Mesenchymal stem cell (in vitro differentiated cells and primary cell): ENCODE measurements around the gene CRISP1.

Source experiments
- DNase-seq: peaks from one replicate; pipeline ENCODE4 v3.0.0-alpha.2; 2013
- H2AFZ ChIP-seq: one replicate; pipeline ENCODE4 v1.6.1; 2013; ENCODE audit warnings: low read depth, mild to moderate bottlenecking, control low read depth, inconsistent platforms, low read length, moderate library complexity
- H2AK5ac ChIP-seq: 2 replicates; pipeline ENCODE4 v1.6.1; 2013; ENCODE audit warnings: low read length, moderate library complexity, mild to moderate bottlenecking, inconsistent platforms; ENCODE audit not compliant: severe bottlenecking
- H2BK120ac ChIP-seq: one replicate; pipeline ENCODE4 v1.6.1; 2013; ENCODE audit warnings: low read depth, mild to moderate bottlenecking, inconsistent platforms, low read length, moderate library complexity
- H2BK12ac ChIP-seq, 2 experiments: one replicate each; pipeline ENCODE4 v1.6.1; 2013; ENCODE audit warnings: inconsistent platforms in 2 of 2, low read length in 2 of 2, mild to moderate bottlenecking in 2 of 2, moderate library complexity in 2 of 2, control low read depth in 1 of 2
- H2BK15ac ChIP-seq: one replicate; pipeline ENCODE4 v1.6.1; 2013; ENCODE audit warnings: mild to moderate bottlenecking, low read depth, inconsistent platforms; ENCODE audit not compliant: poor library complexity, severe bottlenecking
- H2BK5ac ChIP-seq: 2 replicates; pipeline ENCODE4 v1.6.1; 2013; ENCODE audit warnings: low read depth, mild to moderate bottlenecking, low read length, control low read depth, inconsistent platforms; ENCODE audit not compliant: poor library complexity, severe bottlenecking
- H3K14ac ChIP-seq, 2 experiments: one replicate each; pipeline ENCODE4 v1.6.1; 2013; ENCODE audit warnings: inconsistent platforms in 2 of 2, low read length in 2 of 2, control low read depth in 1 of 2, mild to moderate bottlenecking in 1 of 2, moderate library complexity in 1 of 2
- H3K18ac ChIP-seq, 2 experiments: one replicate each; pipeline ENCODE4 v1.6.1; 2013; ENCODE audit warnings: inconsistent platforms in 2 of 2, low read length in 2 of 2, control low read depth in 1 of 2, low read depth in 1 of 2, mild to moderate bottlenecking in 1 of 2
- H3K23ac ChIP-seq, 2 experiments: one replicate each; pipeline ENCODE4 v1.6.1; 2013; ENCODE audit warnings: inconsistent platforms in 2 of 2, low read length in 2 of 2, mild to moderate bottlenecking in 2 of 2, moderate library complexity in 2 of 2, control low read depth in 1 of 2
- H3K27ac ChIP-seq: 2 replicates; pipeline ENCODE4 v1.5.1; 2013; ENCODE audit warnings: mild to moderate bottlenecking, moderate library complexity, low read length, control low read depth, inconsistent platforms; ENCODE audit not compliant: poor library complexity, severe bottlenecking
- H3K27me3 ChIP-seq, 2 experiments: 2 replicates each; pipeline versions ENCODE4 v1.6.1 to v1.7.0; 2013; ENCODE audit warnings: low read length in 2 of 2, mild to moderate bottlenecking in 2 of 2, moderate library complexity in 2 of 2, control low read depth in 1 of 2, inconsistent platforms in 1 of 2; ENCODE audit not compliant: control insufficient read depth in 1 of 2, insufficient read depth in 1 of 2
- H3K36me3 ChIP-seq, 2 experiments: 2 replicates each; pipeline versions ENCODE4 v1.6.1 to v1.7.0; 2013; ENCODE audit warnings: low read length in 2 of 2, control low read depth in 1 of 2, inconsistent platforms in 1 of 2, low read depth in 1 of 2, mild to moderate bottlenecking in 1 of 2; ENCODE audit not compliant: insufficient read depth in 2 of 2, control insufficient read depth in 1 of 2
- H3K4ac ChIP-seq, 2 experiments: one replicate each; pipeline ENCODE4 v1.6.1; 2013; ENCODE audit warnings: inconsistent platforms in 2 of 2, low read length in 2 of 2, mild to moderate bottlenecking in 2 of 2, moderate library complexity in 2 of 2, control low read depth in 1 of 2, low read depth in 1 of 2
- H3K4me1 ChIP-seq: 2 replicates; pipeline ENCODE4 v1.6.1; 2013; ENCODE audit warnings: low read depth, low read length, control low read depth; ENCODE audit not compliant: control insufficient read depth, insufficient read depth
- H3K4me2 ChIP-seq: 2 replicates; pipeline ENCODE4 v1.6.1; 2013; ENCODE audit warnings: low read length, mild to moderate bottlenecking, inconsistent platforms; ENCODE audit not compliant: poor library complexity, severe bottlenecking
- H3K4me3 ChIP-seq, 2 experiments: 2 replicates each; pipeline versions ENCODE4 v1.5.1 to v1.7.0; 2013; ENCODE audit warnings: low read length in 2 of 2, mild to moderate bottlenecking in 2 of 2, control low read depth in 1 of 2, low read depth in 1 of 2; ENCODE audit not compliant: insufficient read depth in 1 of 2
- H3K79me1 ChIP-seq: replicated peaks from 2 replicates; pipeline ENCODE4 v1.6.1; 2013; ENCODE audit warnings: mild to moderate bottlenecking, control low read depth, low read length, inconsistent platforms; ENCODE audit not compliant: poor library complexity, severe bottlenecking
- H3K9ac ChIP-seq: 2 replicates; pipeline ENCODE4 v1.7.0; 2013; ENCODE audit warnings: mild to moderate bottlenecking, low read length, moderate library complexity
- H3K9me3 ChIP-seq: 2 replicates; pipeline ENCODE4 v1.7.0; 2013; ENCODE audit warnings: mild to moderate bottlenecking, low read length; ENCODE audit not compliant: control insufficient read depth
- H4K8ac ChIP-seq: one replicate; pipeline ENCODE4 v1.6.1; 2013; ENCODE audit warnings: inconsistent platforms, mild to moderate bottlenecking, low read length, moderate library complexity
- H4K91ac ChIP-seq: one replicate; pipeline ENCODE4 v1.6.1; 2013; ENCODE audit warnings: mild to moderate bottlenecking, low read length, inconsistent platforms
- WGBS: methylation state at CpG from one replicate; pipeline ENCODE4 v1.1.7; 2013; ENCODE audit warnings: mixed read lengths; 5-methylcytosine and 5-hydroxymethylcytosine counted together

The CRISP1 gene

GRCh38 chr6:49855221-49855620, 11.1 kb downstream of the CRISP1 start:
- Histone ChIP-seq H3K9me3 (no peaks in the 10 kb centered on the region), H3K27ac (no peak overlapping the region), H2AK5ac (no peak overlapping the region), H3K4me1 (no peaks in the 10 kb centered on the region), H3K14ac (no peak overlapping the region), H3K36me3 (no peaks in the 10 kb centered on the region), H3K79me1 (no peaks in the 10 kb centered on the region), H4K91ac (no peak overlapping the region), H3K4me2 (no peak overlapping the region), H3K4me3 (no peak overlapping the region), H3K18ac (no peak overlapping the region), H2BK5ac (no peak overlapping the region), H2BK120ac (no peak overlapping the region), H3K9ac (no peak overlapping the region), H3K23ac (no peak overlapping the region), H2BK15ac (no peak overlapping the region), H4K8ac (no peak overlapping the region), H2AFZ (no peak overlapping the region), H2BK12ac (no peak overlapping the region), H3K27me3 (peaks cover 0 to 7% of the 10 kb centered on the region in 2 experiments), H3K4ac (no peak overlapping the region)
- 81% methylated on average over 4 of the region's 4 CpGs for WGBS
- DNase-seq, result no peak

- H3K23ac ChIP-seq, result no peak overlapping the region
- no peak for DNase-seq
- no peak overlapping the region for H2BK5ac ChIP-seq
Observed at GRCh38 chr6:49852975-49853374, 13.4 kb downstream of the CRISP1 start.

GRCh38 chr6:49849213-49849907, 17.0 kb downstream of the CRISP1 start:
- Histone ChIP-seq H3K18ac (no peak overlapping the region), H3K9ac (no peak overlapping the region), H3K27me3 (peaks cover under 1 to 12% of the 10 kb centered on the region in 2 experiments), H2BK15ac (no peak overlapping the region), H3K4ac (no peak overlapping the region), H3K36me3 (no peaks in the 10 kb centered on the region), H3K14ac (no peak overlapping the region), H2BK12ac (no peak overlapping the region), H3K27ac (no peak overlapping the region), H2AFZ (no peak overlapping the region), H3K4me3 (no peak overlapping the region), H2AK5ac (no peak overlapping the region), H3K4me2 (no peak overlapping the region), H2BK120ac (no peak overlapping the region), H4K8ac (no peak overlapping the region), H2BK5ac (no peak overlapping the region), H3K79me1 (no peaks in the 10 kb centered on the region), H4K91ac (no peak overlapping the region), H3K9me3 (no peaks in the 10 kb centered on the region), H3K23ac (no peak overlapping the region), H3K4me1 (no peaks in the 10 kb centered on the region)
- DNase-seq, result peak; percentile 60
- 50% methylated on average over 4 of the region's 4 CpGs for WGBS

More at GRCh38 chr6:49852975-49853374, 13.4 kb downstream of the CRISP1 start:
- Histone ChIP-seq H3K4ac (no peak overlapping the region), H4K91ac (no peak overlapping the region), H3K18ac (no peak overlapping the region), H2AK5ac (no peak overlapping the region), H2BK120ac (no peak overlapping the region), H2BK12ac (no peak overlapping the region), H3K9me3 (no peaks in the 10 kb centered on the region), H3K27ac (no peak overlapping the region), H3K4me3 (no peak overlapping the region), H4K8ac (no peak overlapping the region), H3K14ac (no peak overlapping the region), H3K4me1 (no peaks in the 10 kb centered on the region), H2BK15ac (no peak overlapping the region), H3K36me3 (no peaks in the 10 kb centered on the region), H3K9ac (no peak overlapping the region), H3K27me3 (peaks cover 0 to 7% of the 10 kb centered on the region in 2 experiments), H2AFZ (no peak overlapping the region), H3K79me1 (no peaks in the 10 kb centered on the region), H3K4me2 (no peak overlapping the region)
- 93% methylated on average over 1 of the region's 2 CpGs for WGBS

- Histone ChIP-seq H4K91ac (no peak overlapping the region), H3K18ac (no peak overlapping the region), H2BK5ac (no peak overlapping the region), H3K9me3 (no peaks in the 10 kb centered on the region), H2BK120ac (no peak overlapping the region), H2BK15ac (no peak overlapping the region), H3K79me1 (no peaks in the 10 kb centered on the region), H3K36me3 (no peaks in the 10 kb centered on the region), H3K4me2 (no peak overlapping the region), H3K4ac (no peak overlapping the region), H3K27ac (no peak overlapping the region), H2BK12ac (no peak overlapping the region), H3K27me3 (peaks cover 3 to 5% of the 10 kb centered on the region in 2 experiments), H3K14ac (no peak overlapping the region), H4K8ac (no peak overlapping the region), H3K9ac (no peak overlapping the region), H3K23ac (no peak overlapping the region), H3K4me3 (no peak overlapping the region), H3K4me1 (no peaks in the 10 kb centered on the region), H2AK5ac (no peak overlapping the region), H2AFZ (no peak overlapping the region)
- 100% methylated on average over 1 of the region's 2 CpGs for WGBS
- no peak for DNase-seq
Observed at GRCh38 chr6:49847673-49848072, 18.7 kb downstream of the CRISP1 start.
